Fibroblast of skin of right biceps (primary cell): ENCODE results near the gene PARD3.
"Not testable (repeated sequence)": the region's sequence is repeated elsewhere in the genome, so short reads cannot be mapped to it uniquely, and the experiment has no call there.

Experiments
- DNase-seq: peaks from one replicate; pipeline ENCODE4 v3.0.0-alpha.2; 2013

The PARD3 gene

GRCh38 chr10:34762603-34763299 is 52.3 kb downstream of the PARD3 start:
- DNase-seq, result no peak

- DNase-seq, result no peak
Observed at GRCh38 chr10:34762156-34762555, 52.9 kb downstream of the PARD3 start.

- peak; percentile 47 for DNase-seq
Observed at GRCh38 chr10:34761453-34761852, 53.6 kb downstream of the PARD3 start.

- DNase-seq, result no peak
Observed at GRCh38 chr10:34760606-34761005, 54.5 kb downstream of the PARD3 start.

- DNase-seq, result no peak
Observed at GRCh38 chr10:34759837-34760215, 55.3 kb downstream of the PARD3 start.

GRCh38 chr10:34759161-34759836 is 55.8 kb downstream of the PARD3 start:
- no peak for DNase-seq

- peak; percentile 94 for DNase-seq
Observed at GRCh38 chr10:34758447-34758996, 56.6 kb downstream of the PARD3 start.

GRCh38 chr10:34757933-34758332 is 57.2 kb downstream of the PARD3 start:
- DNase-seq, result no peak

GRCh38 chr10:34757181-34757580 is 57.9 kb downstream of the PARD3 start:
- not testable (repeated sequence) for DNase-seq

GRCh38 chr10:34756584-34756983 is 58.5 kb downstream of the PARD3 start:
- DNase-seq, result no peak

- DNase-seq, result no peak
Observed at GRCh38 chr10:34753014-34753757, 61.9 kb downstream of the PARD3 start.

- DNase-seq, result no peak
Observed at GRCh38 chr10:34751272-34751671, 63.8 kb downstream of the PARD3 start.

- not testable (repeated sequence) for DNase-seq
Observed at GRCh38 chr10:34750795-34751194, 64.3 kb downstream of the PARD3 start.

- no peak for DNase-seq
Observed at GRCh38 chr10:34748767-34749166, 66.3 kb downstream of the PARD3 start.

GRCh38 chr10:34748357-34748756 is 66.7 kb downstream of the PARD3 start:
- DNase-seq, result no peak

GRCh38 chr10:34746094-34746493 is 69.0 kb downstream of the PARD3 start:
- DNase-seq, result no peak

GRCh38 chr10:34745244-34745643 is 69.9 kb downstream of the PARD3 start:
- no peak for DNase-seq

- DNase-seq, result no peak
Observed at GRCh38 chr10:34744590-34744989, 70.5 kb downstream of the PARD3 start.

GRCh38 chr10:34743814-34744213 is 71.3 kb downstream of the PARD3 start:
- DNase-seq, result no peak

- DNase-seq, result peak; percentile 52
Observed at GRCh38 chr10:34742456-34742855, 72.6 kb downstream of the PARD3 start.

- DNase-seq, result not testable (repeated sequence)
Observed at GRCh38 chr10:34741087-34741486, 74.0 kb downstream of the PARD3 start.

GRCh38 chr10:34740321-34740720 is 74.8 kb downstream of the PARD3 start:
- no peak for DNase-seq

- peak; percentile 63 for DNase-seq
Observed at GRCh38 chr10:34739915-34740314, 75.2 kb downstream of the PARD3 start.

- DNase-seq, result no peak
Observed at GRCh38 chr10:34737772-34738169, 77.3 kb downstream of the PARD3 start.
